Right lobe of liver (tissue), 4 donors: ENCODE data around the gene TRAIP.

Experiments used
- POLR2A ChIP-seq: fragments of 450-650 bp; IDR thresholded peaks from one replicate; pipeline ENCODE4 v1.6.1; 2017; ENCODE audit warnings: antibody characterized with exemption, mild to moderate bottlenecking
- TF ChIP-seq, protein P1 (sequence below), 4 donors: fragments of 200-600 bp in 3 of 4; fragments of 450-650 bp in 1 of 4; IDR thresholded peaks; one replicate each; pipeline versions ENCODE4 v1.5.1 to v1.8.0; 2016 to 2022; ENCODE audit warnings: antibody characterized with exemption in 4 of 4, mild to moderate bottlenecking in 2 of 4
- donor health status: DM: no; HTN: no; CAD: no.
- donor health status: DM: no; HTN: no; CAD: no.
- donor health status: DM: no; HTN: yes; CAD: no.

DNA sequence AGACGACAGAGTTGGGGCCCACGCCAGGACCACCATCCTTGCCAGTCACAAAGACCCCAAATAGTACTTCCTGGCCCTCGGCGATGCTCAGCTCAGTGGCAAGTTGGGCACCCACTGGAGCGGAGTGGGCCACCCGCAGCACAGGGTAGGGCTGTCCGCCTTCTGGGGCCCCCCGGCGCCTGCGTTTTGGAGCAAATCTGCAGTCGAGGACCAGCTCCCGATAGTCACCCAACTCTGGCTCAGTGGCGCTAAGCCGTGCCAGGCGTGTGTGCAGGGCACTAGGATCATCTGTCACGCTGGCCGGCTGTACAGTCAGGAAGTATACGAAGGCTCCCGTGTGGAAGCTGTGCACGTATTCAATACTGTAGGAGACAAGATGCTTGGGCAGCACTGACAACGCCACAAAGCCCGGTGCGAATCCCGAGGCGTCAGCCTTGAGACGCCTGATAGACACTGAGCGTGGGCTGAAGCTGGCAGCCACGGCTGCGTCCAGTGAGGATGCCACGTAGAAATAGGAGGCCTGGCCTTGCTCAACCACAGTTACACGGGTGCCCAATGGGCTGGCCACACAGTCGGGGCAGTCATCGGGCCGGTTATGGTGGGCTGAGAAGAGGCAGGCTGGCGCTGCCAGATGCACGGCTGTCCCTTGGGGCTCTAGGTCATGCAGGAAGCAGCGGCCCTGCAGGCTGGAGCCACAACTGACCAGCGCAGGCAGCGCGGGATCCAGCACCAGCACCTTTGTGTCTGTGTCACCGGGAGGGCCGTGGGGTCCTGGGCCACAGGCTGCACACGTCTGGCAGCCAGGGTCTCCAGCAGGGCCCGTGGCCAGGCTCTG lies 46.4 kb upstream of the TRAIP start:
- TF ChIP-seq, protein P1, sequence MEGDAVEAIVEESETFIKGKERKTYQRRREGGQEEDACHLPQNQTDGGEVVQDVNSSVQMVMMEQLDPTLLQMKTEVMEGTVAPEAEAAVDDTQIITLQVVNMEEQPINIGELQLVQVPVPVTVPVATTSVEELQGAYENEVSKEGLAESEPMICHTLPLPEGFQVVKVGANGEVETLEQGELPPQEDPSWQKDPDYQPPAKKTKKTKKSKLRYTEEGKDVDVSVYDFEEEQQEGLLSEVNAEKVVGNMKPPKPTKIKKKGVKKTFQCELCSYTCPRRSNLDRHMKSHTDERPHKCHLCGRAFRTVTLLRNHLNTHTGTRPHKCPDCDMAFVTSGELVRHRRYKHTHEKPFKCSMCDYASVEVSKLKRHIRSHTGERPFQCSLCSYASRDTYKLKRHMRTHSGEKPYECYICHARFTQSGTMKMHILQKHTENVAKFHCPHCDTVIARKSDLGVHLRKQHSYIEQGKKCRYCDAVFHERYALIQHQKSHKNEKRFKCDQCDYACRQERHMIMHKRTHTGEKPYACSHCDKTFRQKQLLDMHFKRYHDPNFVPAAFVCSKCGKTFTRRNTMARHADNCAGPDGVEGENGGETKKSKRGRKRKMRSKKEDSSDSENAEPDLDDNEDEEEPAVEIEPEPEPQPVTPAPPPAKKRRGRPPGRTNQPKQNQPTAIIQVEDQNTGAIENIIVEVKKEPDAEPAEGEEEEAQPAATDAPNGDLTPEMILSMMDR (IDR thresholded peaks at IDR 0.05): no peak
- TF ChIP-seq POLR2A: no peak
